HPDE6-E6E7 (cell line): Measurements from ENCODE around the gene MAPK1.
A peak's percentile ranks its signal among the peaks of the same experiment; 100 is the strongest.
"Not testable (repeated sequence)": the region's sequence is repeated elsewhere in the genome, so short reads cannot be mapped to it uniquely, and the experiment has no call there.

Source experiments
- DNase-seq: peaks from one replicate; pipeline ENCODE4 v3.0.0; 2011; ENCODE audit warnings: missing footprints; ENCODE audit errors: extremely low spot score

The MAPK1 gene

GRCh38 chr22:21755851-21756284 is 111.6 kb downstream of the MAPK1 start:
- DNase-seq: peak; percentile 40

- DNase-seq: no peak
Measured at GRCh38 chr22:21754523-21754922, 112.9 kb downstream of the MAPK1 start.

GRCh38 chr22:21753374-21754111 is 113.9 kb downstream of the MAPK1 start:
- DNase-seq: no peak

GRCh38 chr22:21752276-21752675 is 115.2 kb downstream of the MAPK1 start:
- DNase-seq: no peak

GRCh38 chr22:21745948-21746347 is 121.5 kb downstream of the MAPK1 start:
- no peak for DNase-seq

GRCh38 chr22:21744917-21745316 is 122.5 kb downstream of the MAPK1 start:
- DNase-seq: not testable (repeated sequence)

- no peak for DNase-seq
Measured at GRCh38 chr22:21741790-21742189, 125.7 kb downstream of the MAPK1 start.

GRCh38 chr22:21741059-21741458 is 126.4 kb downstream of the MAPK1 start:
- DNase-seq: no peak

GRCh38 chr22:21739828-21740377 is 127.5 kb downstream of the MAPK1 start:
- DNase-seq: no peak

- no peak for DNase-seq
Measured at GRCh38 chr22:21738966-21739365, 128.5 kb downstream of the MAPK1 start.

GRCh38 chr22:21738081-21738480 is 129.4 kb downstream of the MAPK1 start:
- DNase-seq: no peak

- DNase-seq: no peak
Measured at GRCh38 chr22:21736948-21737347, 130.5 kb downstream of the MAPK1 start.

- DNase-seq: no peak
Measured at GRCh38 chr22:21736084-21736642, 131.3 kb downstream of the MAPK1 start.

- peak; percentile 98 for DNase-seq
Measured at GRCh38 chr22:21735200-21736083, 132.0 kb downstream of the MAPK1 start, which contains the start of gene YPEL1. Gene YPEL1, minus strand, starts transcription at chr22:21735794. Its CDS starts 25,050 bp downstream, at chr22:21710744.

- DNase-seq: no peak
Measured at GRCh38 chr22:21734540-21735199, 132.8 kb downstream of the MAPK1 start.

GRCh38 chr22:21731503-21731902 is 135.9 kb downstream of the MAPK1 start:
- DNase-seq: no peak

GRCh38 chr22:21730535-21731308 is 136.7 kb downstream of the MAPK1 start:
- DNase-seq: no peak

- DNase-seq: not testable (repeated sequence)
Measured at GRCh38 chr22:21729184-21729583, 138.3 kb downstream of the MAPK1 start.

- DNase-seq: no peak
Measured at GRCh38 chr22:21728270-21728669, 139.2 kb downstream of the MAPK1 start.

- DNase-seq: no peak
Measured at GRCh38 chr22:21727768-21728167, 139.7 kb downstream of the MAPK1 start.

- DNase-seq: no peak
Measured at GRCh38 chr22:21727159-21727558, 140.3 kb downstream of the MAPK1 start.
